ENCODE measurements around the gene TENT5C.
A peak's percentile ranks its signal among the peaks of the same experiment; 100 is the strongest.

Gene TENT5C

DNA sequence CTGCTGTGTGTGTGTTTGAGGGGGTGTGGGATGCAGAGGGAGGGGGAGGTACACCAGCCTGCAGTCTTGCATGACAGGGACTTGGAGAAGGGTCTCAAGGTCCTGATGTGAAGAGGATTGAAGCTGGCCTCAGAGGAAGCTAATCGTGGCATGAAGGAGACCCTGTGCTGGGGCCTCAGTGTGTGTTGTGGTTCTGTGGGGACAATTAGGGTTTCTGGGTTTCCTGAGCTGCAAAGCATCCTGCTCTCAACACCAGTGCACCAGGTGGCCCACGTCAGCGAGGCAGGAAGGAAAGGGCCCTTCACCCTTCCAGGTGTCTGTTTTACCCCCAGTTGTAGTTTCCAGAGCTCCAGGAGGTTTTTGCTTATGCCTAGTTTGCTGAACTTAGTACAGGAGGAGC, 52.8 kb downstream of the TENT5C start:
- Histone ChIP-seq H3K9me3 (replicated peaks in 1 of 2; ENCODE audit: control insufficient read depth in 2 of 2, insufficient read depth in 1 of 2, low read depth in 1 of 2, low read length in 2 of 2) (no peaks in the 10 kb centered on the region), H2BK5ac (ENCODE audit: low read length) (no peak overlapping the region), H4K91ac (ENCODE audit: low read depth, low read length, poor library complexity) (no peak overlapping the region), H3K79me1 (ENCODE audit: low read depth, low read length) (no peaks in the 10 kb centered on the region), H3K18ac (ENCODE audit: low read length) (no peak overlapping the region), H3K27ac (replicated peaks; ENCODE audit: low read length) (no peak overlapping the region), H2BK12ac (ENCODE audit: low read length) (no peak overlapping the region), H3K4me3 (ENCODE audit: low read length in 2 of 2) (no peak overlapping the region), H3K36me3 (replicated peaks in 1 of 2; ENCODE audit: control insufficient read depth in 2 of 2, insufficient read depth in 2 of 2, low read length in 2 of 2) (no peaks in the 10 kb centered on the region), H3K4me2 (ENCODE audit: insufficient read depth, low read length, poor library complexity, severe bottlenecking) (no peak overlapping the region), H3K9ac (ENCODE audit: low read depth, low read length, poor library complexity) (no peak overlapping the region), H4K8ac (ENCODE audit: low read depth, low read length) (no peak overlapping the region), H3K14ac (ENCODE audit: low read length) (no peak overlapping the region), H3K27me3 (ENCODE audit: control insufficient read depth in 3 of 3, insufficient read depth in 3 of 3, low read depth in 1 of 3, low read length in 3 of 3) (peaks cover 0 to 10% (median 0%) of the 10 kb centered on the region in 3 experiments), H3K4me1 (ENCODE audit: control insufficient read depth in 2 of 2, insufficient read depth in 1 of 2, low read depth in 1 of 2, low read length in 2 of 2) (peaks cover 0 to 1% of the 10 kb centered on the region in 2 donors), H2AK5ac (ENCODE audit: low read depth, low read length) (no peak overlapping the region), H2BK120ac (ENCODE audit: low read depth, low read length) (no peak overlapping the region), H3K23ac (ENCODE audit: low read depth, low read length, poor library complexity) (no peak overlapping the region), H3K4ac (ENCODE audit: low read length) (no peak overlapping the region), H2BK15ac (ENCODE audit: low read length) (no peak overlapping the region), H2AFZ (ENCODE audit: low read length) (no peak overlapping the region)
- no CpG with 5 or more reads among the region's 3 CpGs for WGBS, 2 donors (ENCODE audit: extremely low coverage in 2 of 2, insufficient read length in 2 of 2, insufficient replicate concordance in 1 of 2)
- DNase-seq (ENCODE audit: low spot score) = no peak

DNA sequence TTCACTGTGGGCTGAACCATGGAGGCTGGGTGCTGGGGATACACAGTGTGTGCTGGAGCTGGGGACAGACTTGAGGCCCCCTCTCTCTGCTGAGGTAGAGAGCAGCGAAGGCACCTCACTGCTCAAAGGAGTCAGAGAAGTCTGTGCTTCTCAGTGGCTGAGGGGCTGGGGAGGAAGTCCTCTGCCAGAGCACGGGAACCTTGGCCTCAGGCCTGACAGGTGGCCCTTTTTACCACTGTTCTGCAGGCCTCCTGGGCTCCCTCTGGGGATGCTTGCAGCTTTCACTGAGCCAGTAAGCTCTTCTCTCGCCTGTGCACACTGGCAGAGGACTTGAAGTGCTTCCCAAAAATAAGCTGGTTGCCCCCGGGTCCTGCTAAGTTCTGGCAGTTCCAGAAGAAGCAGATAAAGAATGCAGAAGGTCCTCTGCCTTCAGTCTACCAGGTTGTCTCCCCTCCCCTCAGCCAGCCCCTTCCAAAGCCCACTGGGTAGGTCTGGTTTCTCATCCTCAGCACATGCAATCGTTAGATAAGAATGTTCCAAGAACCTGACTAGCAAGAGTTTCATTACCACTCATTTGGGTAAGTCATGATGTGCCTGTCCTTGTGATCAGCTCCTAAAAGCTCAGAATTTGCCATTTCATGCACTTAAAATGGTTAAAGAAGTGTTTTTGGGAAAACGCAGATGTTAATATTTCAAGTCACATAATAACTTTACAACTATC, 53.9 kb downstream of the TENT5C start:
- no peak overlapping the region for H3K23ac ChIP-seq (ENCODE audit: low read depth, low read length, poor library complexity)
- H3K36me3 ChIP-seq (replicated peaks in 1 of 2; ENCODE audit: control insufficient read depth in 2 of 2, insufficient read depth in 2 of 2, low read length in 2 of 2) = no peaks in the 10 kb centered on the region
- no peak for DNase-seq (ENCODE audit: low spot score)
- H2BK15ac ChIP-seq (ENCODE audit: low read length) = peak overlapping the region; percentile 51
- H2BK5ac ChIP-seq (ENCODE audit: low read length) = no peak overlapping the region
- peaks cover 0 to 1% of the 10 kb centered on the region in 2 donors for H3K4me1 ChIP-seq (ENCODE audit: control insufficient read depth in 2 of 2, insufficient read depth in 1 of 2, low read depth in 1 of 2, low read length in 2 of 2)
- no peak overlapping the region for H2AFZ ChIP-seq (ENCODE audit: low read length)
- no peak overlapping the region for H2AK5ac ChIP-seq (ENCODE audit: low read depth, low read length)
- H3K27ac ChIP-seq (replicated peaks; ENCODE audit: low read length) = no peak overlapping the region
- peaks cover 0 to 10% (median 0%) of the 10 kb centered on the region in 3 experiments for H3K27me3 ChIP-seq (ENCODE audit: control insufficient read depth in 3 of 3, insufficient read depth in 3 of 3, low read depth in 1 of 3, low read length in 3 of 3)
- no peak overlapping the region for H3K9ac ChIP-seq (ENCODE audit: low read depth, low read length, poor library complexity)
- H2BK12ac ChIP-seq (ENCODE audit: low read length) = no peak overlapping the region
- H4K91ac ChIP-seq (ENCODE audit: low read depth, low read length, poor library complexity) = no peak overlapping the region
- H3K18ac ChIP-seq (ENCODE audit: low read length) = no peak overlapping the region
- H3K14ac ChIP-seq (ENCODE audit: low read length) = no peak overlapping the region
- no peak overlapping the region for H3K4ac ChIP-seq (ENCODE audit: low read length)
- no peak overlapping the region for H3K4me3 ChIP-seq (ENCODE audit: low read length in 2 of 2)
- H2BK120ac ChIP-seq (ENCODE audit: low read depth, low read length) = no peak overlapping the region
- no peaks in the 10 kb centered on the region for H3K9me3 ChIP-seq (replicated peaks in 1 of 2; ENCODE audit: control insufficient read depth in 2 of 2, insufficient read depth in 1 of 2, low read depth in 1 of 2, low read length in 2 of 2)
- H3K79me1 ChIP-seq (ENCODE audit: low read depth, low read length) = no peaks in the 10 kb centered on the region
- no CpG with 5 or more reads among the region's 6 CpGs for WGBS, 2 donors (ENCODE audit: extremely low coverage in 2 of 2, insufficient read length in 2 of 2, insufficient replicate concordance in 1 of 2)
- no peak overlapping the region for H3K4me2 ChIP-seq (ENCODE audit: insufficient read depth, low read length, poor library complexity, severe bottlenecking)
- H4K8ac ChIP-seq (ENCODE audit: low read depth, low read length) = no peak overlapping the region

DNA sequence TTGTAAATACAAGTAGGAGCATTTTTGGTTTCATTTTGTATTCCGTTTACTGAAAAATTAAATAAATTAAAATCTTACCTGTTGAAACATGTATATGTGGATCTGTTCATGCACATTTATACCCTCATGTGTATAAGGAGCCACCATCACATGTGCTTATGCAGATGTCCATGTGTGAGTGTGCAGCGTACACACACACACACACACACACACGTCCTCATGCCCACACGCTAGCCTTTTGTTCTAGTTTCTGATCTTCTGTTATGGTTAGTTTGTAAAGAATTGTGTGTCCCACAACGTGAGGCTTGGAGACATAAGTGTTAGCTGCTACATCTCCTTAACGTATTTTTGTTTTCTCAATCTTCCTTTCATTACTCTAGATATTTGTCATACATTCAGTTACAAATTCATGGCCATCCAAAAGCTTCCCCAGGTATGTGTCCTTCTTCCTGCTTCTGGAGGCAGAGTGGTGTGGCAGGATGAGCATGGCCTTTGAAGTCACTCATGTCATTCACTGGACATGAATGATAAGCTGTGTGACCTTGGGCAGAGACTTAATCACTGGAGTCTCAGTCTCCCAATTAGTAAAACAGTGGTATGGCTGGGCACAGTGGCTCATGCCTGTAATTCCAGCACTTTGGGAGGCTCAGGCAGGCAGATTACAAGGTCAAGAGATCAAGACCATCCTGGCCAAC, 54.6 kb downstream of the TENT5C start:
- Histone ChIP-seq H3K9me3 (replicated peaks in 1 of 2; ENCODE audit: control insufficient read depth in 2 of 2, insufficient read depth in 1 of 2, low read depth in 1 of 2, low read length in 2 of 2) (no peaks in the 10 kb centered on the region), H3K27ac (replicated peaks; ENCODE audit: low read length) (no peak overlapping the region), H3K23ac (ENCODE audit: low read depth, low read length, poor library complexity) (no peak overlapping the region)

DNA sequence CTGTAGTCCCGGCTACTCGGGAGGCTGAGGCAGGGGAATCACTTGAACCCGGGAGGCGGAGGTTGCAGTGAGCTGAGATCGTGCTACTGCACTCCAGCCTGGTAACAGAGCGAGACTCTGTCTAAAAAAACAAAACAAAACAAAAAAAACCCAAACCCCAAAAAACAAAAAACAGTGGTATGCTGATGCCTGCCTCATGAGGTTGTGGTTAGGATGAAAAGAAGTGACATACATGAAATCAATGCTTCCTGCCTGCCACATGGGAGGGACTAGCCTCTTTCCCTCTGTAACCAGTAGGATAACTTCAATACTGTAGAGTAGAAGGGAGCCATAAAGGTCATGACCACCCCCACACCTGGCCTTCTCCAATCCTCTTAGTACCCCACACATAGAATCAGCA, 55.2 kb downstream of the TENT5C start:
- Histone ChIP-seq H4K8ac (ENCODE audit: low read depth, low read length) (no peak overlapping the region), H3K36me3 (replicated peaks in 1 of 2; ENCODE audit: control insufficient read depth in 2 of 2, insufficient read depth in 2 of 2, low read length in 2 of 2) (no peaks in the 10 kb centered on the region), H3K27ac (replicated peaks; ENCODE audit: low read length) (no peak overlapping the region), H3K27me3 (ENCODE audit: control insufficient read depth in 3 of 3, insufficient read depth in 3 of 3, low read depth in 1 of 3, low read length in 3 of 3) (peaks cover 0 to 3% (median 0%) of the 10 kb centered on the region in 3 experiments), H3K9ac (ENCODE audit: low read depth, low read length, poor library complexity) (no peak overlapping the region), H2BK5ac (ENCODE audit: low read length) (no peak overlapping the region), H2BK12ac (ENCODE audit: low read length) (no peak overlapping the region), H3K18ac (ENCODE audit: low read length) (no peak overlapping the region), H3K9me3 (replicated peaks in 1 of 2; ENCODE audit: control insufficient read depth in 2 of 2, insufficient read depth in 1 of 2, low read depth in 1 of 2, low read length in 2 of 2) (no peaks in the 10 kb centered on the region), H3K4me1 (ENCODE audit: control insufficient read depth in 2 of 2, insufficient read depth in 1 of 2, low read depth in 1 of 2, low read length in 2 of 2) (peaks cover 0 to 1% of the 10 kb centered on the region in 2 donors), H3K23ac (ENCODE audit: low read depth, low read length, poor library complexity) (no peak overlapping the region), H2BK120ac (ENCODE audit: low read depth, low read length) (no peak overlapping the region), H3K14ac (ENCODE audit: low read length) (no peak overlapping the region), H2AFZ (ENCODE audit: low read length) (no peak overlapping the region), H2BK15ac (ENCODE audit: low read length) (no peak overlapping the region), H4K91ac (ENCODE audit: low read depth, low read length, poor library complexity) (no peak overlapping the region), H3K4me2 (ENCODE audit: insufficient read depth, low read length, poor library complexity, severe bottlenecking) (no peak overlapping the region), H3K4ac (ENCODE audit: low read length) (no peak overlapping the region), H2AK5ac (ENCODE audit: low read depth, low read length) (no peak overlapping the region), H3K79me1 (ENCODE audit: low read depth, low read length) (no peaks in the 10 kb centered on the region), H3K4me3 (ENCODE audit: low read length in 2 of 2) (no peak overlapping the region)
- DNase-seq (ENCODE audit: low spot score) = no peak
- no CpG with 5 or more reads among the region's 6 CpGs for WGBS, 2 donors (ENCODE audit: extremely low coverage in 2 of 2, insufficient read length in 2 of 2, insufficient replicate concordance in 1 of 2)

More for the DNA sequence above, 54.6 kb downstream of the TENT5C start:
- no peak overlapping the region for H3K4ac ChIP-seq (ENCODE audit: low read length)
- H2AK5ac ChIP-seq (ENCODE audit: low read depth, low read length) = no peak overlapping the region
- H4K91ac ChIP-seq (ENCODE audit: low read depth, low read length, poor library complexity) = no peak overlapping the region
- H3K4me2 ChIP-seq (ENCODE audit: insufficient read depth, low read length, poor library complexity, severe bottlenecking) = no peak overlapping the region
- H3K4me3 ChIP-seq (ENCODE audit: low read length in 2 of 2) = no peak overlapping the region
- H3K18ac ChIP-seq (ENCODE audit: low read length) = no peak overlapping the region
- H2BK12ac ChIP-seq (ENCODE audit: low read length) = no peak overlapping the region
- peaks cover 0 to 3% (median 0%) of the 10 kb centered on the region in 3 experiments for H3K27me3 ChIP-seq (ENCODE audit: control insufficient read depth in 3 of 3, insufficient read depth in 3 of 3, low read depth in 1 of 3, low read length in 3 of 3)
- no peak for DNase-seq (ENCODE audit: low spot score)
- no CpG with 5 or more reads among the region's 6 CpGs for WGBS, 2 donors (ENCODE audit: extremely low coverage in 2 of 2, insufficient read length in 2 of 2, insufficient replicate concordance in 1 of 2)
- no peak overlapping the region for H2BK15ac ChIP-seq (ENCODE audit: low read length)
- no peak overlapping the region for H2BK120ac ChIP-seq (ENCODE audit: low read depth, low read length)
- no peaks in the 10 kb centered on the region for H3K36me3 ChIP-seq (replicated peaks in 1 of 2; ENCODE audit: control insufficient read depth in 2 of 2, insufficient read depth in 2 of 2, low read length in 2 of 2)
- no peak overlapping the region for H2AFZ ChIP-seq (ENCODE audit: low read length)
- H4K8ac ChIP-seq (ENCODE audit: low read depth, low read length) = no peak overlapping the region
- H3K79me1 ChIP-seq (ENCODE audit: low read depth, low read length) = no peaks in the 10 kb centered on the region
- H3K14ac ChIP-seq (ENCODE audit: low read length) = no peak overlapping the region
- H2BK5ac ChIP-seq (ENCODE audit: low read length) = no peak overlapping the region
- H3K9ac ChIP-seq (ENCODE audit: low read depth, low read length, poor library complexity) = peak overlapping the region; percentile 45
- peaks cover 0 to 1% of the 10 kb centered on the region in 2 donors for H3K4me1 ChIP-seq (ENCODE audit: control insufficient read depth in 2 of 2, insufficient read depth in 1 of 2, low read depth in 1 of 2, low read length in 2 of 2)

Measured in neuronal stem cell (in vitro differentiated cells).